HCT116 (cell line): ENCODE results near the gene FAM120A. TPM values are rescaled to one million over a fixed set of nuclear protein-coding genes. Genes with fewer than 3 reads are reported as not detected.

Experiments
- ATAC-seq: fragments of 200-7000 bp; cut with Tn5 transposase; 2 replicates; pipeline ENCODE4 v1.9.1; 2020; ENCODE audit warnings: mild to moderate bottlenecking, moderate library complexity
- BruUV-seq: library from RNA; stranded (reverse); fragments of 400-500 nt; replicated peaks from 2 replicates; lab custom pipeline; 2021; lab: Mats Ljungman, UMichigan
- CTCF ChIA-PET: fragments of 300-600 bp; sonication (Branson Sonifier 250); formaldehyde crosslinking; loops from one replicate; lab custom pipeline; 2021; ENCODE audit warnings: antibody characterized with exemption; lab: Charles Lee
- POLR2A ChIA-PET: fragments of 300-600, 350-600 bp; sonication (Branson Sonifier 250); formaldehyde crosslinking; loops from one replicate; lab custom pipeline; 2021; ENCODE audit warnings: antibody characterized with exemption; lab: Charles Lee
- RAD21 ChIA-PET, 2 experiments: fragments of 300-600 bp; sonication (Branson Sonifier 250); formaldehyde crosslinking; loops; one replicate each; lab custom pipeline; 2023; ENCODE audit warnings: low total read pairs in 2 of 2; ENCODE audit not compliant: uncharacterized antibody in 2 of 2, unreplicated experiment in 2 of 2, low non-redundant PET in 1 of 2; lab: Charles Lee
- DNase-seq: peaks from one replicate; pipeline ENCODE4 v3.0.0-alpha.2; 2010; ENCODE audit warnings: low read depth, low spot score
- H2AFZ ChIP-seq: fragments of 200-600 bp; shearing (Covaris generic), sonication (generic); 2 replicates; pipeline ENCODE4 v1.6.1; 2017; ENCODE audit warnings: low read depth, mixed run types, mixed read lengths, antibody characterized with exemption, low read length; ENCODE audit not compliant: poor library complexity, severe bottlenecking
- H3K27ac ChIP-seq: 2 replicates; pipeline ENCODE4 v1.5.1; 2012; ENCODE audit warnings: low read depth, low read length
- H3K27me3 ChIP-seq: fragments of 200-600 bp; sonication (generic); 2 replicates; pipeline ENCODE4 v1.6.1; 2016; ENCODE audit warnings: mixed run types, low read length, mixed read lengths; ENCODE audit not compliant: insufficient read depth
- H3K36me3 ChIP-seq, 2 experiments: fragments of 200-500 bp in 1 of 2; fragments of 200-600 bp in 1 of 2; sonication (Bioruptor generic) in 1 of 2; sonication (generic) in 1 of 2; 2 replicates each; pipeline versions ENCODE4 v1.5.1 to v1.6.1; 2014 to 2016; ENCODE audit warnings: low read length in 2 of 2, inconsistent platforms in 1 of 2, mixed read lengths in 1 of 2, mixed run types in 1 of 2; ENCODE audit not compliant: insufficient read depth in 2 of 2, control insufficient read depth in 1 of 2
- H3K4me1 ChIP-seq, 2 experiments: fragments of 200-600 bp in 1 of 2; sonication (generic) in 1 of 2; 2 replicates each; pipeline versions ENCODE4 v1.5.1 to v1.6.1; 2012 to 2017; ENCODE audit warnings: low read length in 2 of 2, inconsistent platforms in 1 of 2, mild to moderate bottlenecking in 1 of 2, mixed read lengths in 1 of 2, mixed run types in 1 of 2, moderate library complexity in 1 of 2; ENCODE audit not compliant: insufficient read depth in 2 of 2, control insufficient read depth in 1 of 2
- H3K4me2 ChIP-seq: fragments of 200-600 bp; sonication (generic); 2 replicates; pipeline ENCODE4 v1.6.1; 2017; ENCODE audit warnings: mixed run types, low read length, mixed read lengths
- H3K4me3 ChIP-seq, 2 experiments: fragments of 200-600 bp in 1 of 2; sonication (generic) in 1 of 2; replicated peaks in 1 of 2; 2 replicates each; pipeline ENCODE4 v1.5.1; 2011 to 2016; ENCODE audit warnings: low read length in 2 of 2, control low read depth in 1 of 2, low read depth in 1 of 2, mild to moderate bottlenecking in 1 of 2, mixed read lengths in 1 of 2, mixed run types in 1 of 2
- H3K79me2 ChIP-seq: fragments of 200-600 bp; sonication (generic); 2 replicates; pipeline ENCODE4 v1.6.1; 2017; ENCODE audit warnings: mild to moderate bottlenecking, mixed run types, low read length, moderate library complexity, mixed read lengths; ENCODE audit not compliant: insufficient read depth
- H3K9ac ChIP-seq: fragments of 200-600 bp; sonication (generic); 2 replicates; pipeline ENCODE4 v1.6.1; 2016; ENCODE audit warnings: low read length, mixed read lengths
- H3K9me2 ChIP-seq: fragments of 200-600 bp; sonication (generic), shearing (Covaris generic); 2 replicates; pipeline ENCODE4 v1.6.1; 2017; ENCODE audit warnings: mixed run types, mild to moderate bottlenecking, moderate library complexity; ENCODE audit not compliant: insufficient read depth
- H3K9me3 ChIP-seq, 2 experiments: fragments of 200-500 bp in 1 of 2; fragments of 200-600 bp in 1 of 2; sonication (Bioruptor generic) in 1 of 2; sonication (generic) in 1 of 2; 2 replicates each; pipeline ENCODE4 v1.6.1; 2014 to 2017; ENCODE audit warnings: low read length in 2 of 2, mixed read lengths in 2 of 2, inconsistent platforms in 1 of 2, low read depth in 1 of 2, mild to moderate bottlenecking in 1 of 2, mixed run types in 1 of 2, moderate library complexity in 1 of 2; ENCODE audit not compliant: control insufficient read depth in 1 of 2, insufficient read depth in 1 of 2
- H4K20me1 ChIP-seq: fragments of 200-600 bp; sonication (generic), shearing (Covaris generic); 2 replicates; pipeline ENCODE4 v1.6.1; 2017; ENCODE audit warnings: mixed run types, mild to moderate bottlenecking, moderate library complexity; ENCODE audit not compliant: insufficient read depth
- ELF1 ChIP-seq: IDR thresholded peaks from 2 replicates; pipeline ENCODE4 v1.6.1; 2012; ENCODE audit warnings: low read depth, borderline replicate concordance
- EZH2 ChIP-seq: fragments of 200-600 bp; sonication (generic); IDR thresholded peaks from 2 replicates; pipeline ENCODE4 v1.6.1; 2017; ENCODE audit warnings: antibody characterized with exemption, mixed run types
- EZH2phosphoT487 ChIP-seq: fragments of 200-600 bp; IDR thresholded peaks from 2 replicates; pipeline ENCODE4 v1.6.1; 2018; ENCODE audit warnings: antibody characterized with exemption, borderline replicate concordance
- FOSL1 ChIP-seq: IDR thresholded peaks from 2 replicates; pipeline ENCODE4 v1.6.1; 2012; ENCODE audit warnings: low read depth
- RAD21 ChIP-seq: IDR thresholded peaks from 2 replicates; pipeline ENCODE4 v1.6.1; 2012; ENCODE audit warnings: low read depth, mild to moderate bottlenecking
- REST ChIP-seq: IDR thresholded peaks from 2 replicates; pipeline ENCODE4 v1.6.1; 2012; ENCODE audit warnings: low read depth
- SIN3A ChIP-seq: IDR thresholded peaks from 2 replicates; pipeline ENCODE4 v1.6.1; 2012; ENCODE audit warnings: low read depth
- SP1 ChIP-seq: IDR thresholded peaks from 2 replicates; pipeline ENCODE4 v1.6.1; 2012; ENCODE audit warnings: low read depth
- SRF ChIP-seq: IDR thresholded peaks from 2 replicates; pipeline ENCODE4 v1.6.1; 2012; ENCODE audit warnings: low read depth
- TCF7L2 ChIP-seq: IDR thresholded peaks from 2 replicates; pipeline ENCODE4 v1.7.0; 2011; ENCODE audit warnings: borderline replicate concordance, inconsistent platforms; ENCODE audit not compliant: insufficient read depth, insufficient read length; ENCODE audit errors: extremely low read depth
- YY1 ChIP-seq: IDR thresholded peaks from 2 replicates; pipeline ENCODE4 v1.6.1; 2011; ENCODE audit warnings: low read length, low read depth, moderate library complexity, mild to moderate bottlenecking; ENCODE audit not compliant: insufficient replicate concordance; ENCODE audit errors: extremely low read depth
- ZBTB33 ChIP-seq: IDR thresholded peaks from 2 replicates; pipeline ENCODE4 v1.6.1; 2011; ENCODE audit warnings: mild to moderate bottlenecking, low read length, moderate library complexity; ENCODE audit not compliant: insufficient replicate concordance; ENCODE audit errors: extremely low read depth
- ZFX ChIP-seq: fragments of 450-650 bp; IDR thresholded peaks from 2 replicates; pipeline ENCODE4 v1.6.1; 2017
- ZNF274 ChIP-seq: fragments of 200-500 bp; sonication (Bioruptor generic); IDR thresholded peaks from 2 replicates; pipeline ENCODE4 v1.6.1; 2014; ENCODE audit warnings: mild to moderate bottlenecking, low read depth, low read length, inconsistent platforms
- intact Hi-C: fragments of 100-400 bp; cut with micrococcal nuclease; formaldehyde crosslinking; loops from 2 replicates; pipeline ENCODE4 v1.10.0; 2022
- total RNA-seq: library from RNA; stranded (reverse); gene quantifications from one replicate; pipeline ENCODE4 v1.2.1, GENCODE V29; 2021; ENCODE audit not compliant: unreplicated experiment
- TF ChIP-seq, protein P1 (sequence below), 3 experiments: fragments of 200-600 bp in 1 of 3; sonication (generic) in 1 of 3; IDR thresholded peaks in 2 of 3; conservative IDR thresholded peaks in 1 of 3; 2 replicates each; pipeline ENCODE4 v1.5.1; 2012 to 2017; ENCODE audit warnings: low read depth in 2 of 3, low read length in 2 of 3, antibody characterized with exemption in 1 of 3, borderline replicate concordance in 1 of 3, control low read depth in 1 of 3, mild to moderate bottlenecking in 1 of 3, mixed read lengths in 1 of 3, mixed run types in 1 of 3, moderate library complexity in 1 of 3; ENCODE audit not compliant: insufficient read depth in 1 of 3
- TF ChIP-seq, protein P2 (sequence below): IDR thresholded peaks from 2 replicates; pipeline ENCODE4 v1.6.1; 2012

Gene FAM120A
- total RNA-seq, 1 experiment from 2014 or later: 122 TPM

DNA sequence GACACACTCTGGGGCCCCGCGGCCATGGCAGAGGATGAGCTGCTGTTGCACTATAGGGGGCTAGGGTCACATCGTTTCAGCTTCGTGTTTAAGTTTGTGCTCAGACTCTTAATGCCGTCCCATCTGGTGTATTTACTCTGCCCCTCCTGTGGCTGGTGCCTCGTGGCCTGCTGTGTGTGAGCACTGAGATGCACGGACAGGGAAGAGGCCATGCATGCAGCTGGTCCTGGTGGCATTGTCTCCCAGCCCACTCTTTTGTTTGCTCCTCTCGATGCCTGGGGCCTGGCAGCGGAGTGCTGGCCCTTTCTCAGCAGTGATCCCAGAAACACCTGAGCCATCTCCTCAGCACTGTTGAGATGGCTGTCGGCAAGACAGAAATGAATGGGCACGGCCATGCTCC, 94.9 kb downstream of the FAM120A start:
- Histone ChIP-seq H4K20me1 (no peaks in the 10 kb centered on the region), H3K79me2 (peaks cover 17% of the 10 kb centered on the region; the same call in 1 of the 2 replicates), H3K36me3 (peaks cover 10 to 20% of the 10 kb centered on the region in 2 experiments; a peak in 2 of 4 replicates), H2AFZ (no peak overlapping the region), H3K9me3 (no peaks in the 10 kb centered on the region), H3K4me1 (no peaks in the 10 kb centered on the region), H3K27me3 (no peaks in the 10 kb centered on the region), H3K9me2 (no peaks in the 10 kb centered on the region), H3K4me2 (no peak overlapping the region), H3K4me3 (no peak overlapping the region), H3K27ac (no peak overlapping the region), H3K9ac (no peak overlapping the region)
- no peak for ATAC-seq
- TF ChIP-seq ZNF274 (no peak), EZH2 (no peak), EZH2phosphoT487 (no peak), ZFX (no peak), SIN3A (no peak), SP1 (no peak), REST (no peak), SRF (no peak), ELF1 (no peak), ZBTB33 (no peak), YY1 (no peak), FOSL1 (no peak), TCF7L2 (no peak), RAD21 (no peak)
- TF ChIP-seq, protein P1, sequence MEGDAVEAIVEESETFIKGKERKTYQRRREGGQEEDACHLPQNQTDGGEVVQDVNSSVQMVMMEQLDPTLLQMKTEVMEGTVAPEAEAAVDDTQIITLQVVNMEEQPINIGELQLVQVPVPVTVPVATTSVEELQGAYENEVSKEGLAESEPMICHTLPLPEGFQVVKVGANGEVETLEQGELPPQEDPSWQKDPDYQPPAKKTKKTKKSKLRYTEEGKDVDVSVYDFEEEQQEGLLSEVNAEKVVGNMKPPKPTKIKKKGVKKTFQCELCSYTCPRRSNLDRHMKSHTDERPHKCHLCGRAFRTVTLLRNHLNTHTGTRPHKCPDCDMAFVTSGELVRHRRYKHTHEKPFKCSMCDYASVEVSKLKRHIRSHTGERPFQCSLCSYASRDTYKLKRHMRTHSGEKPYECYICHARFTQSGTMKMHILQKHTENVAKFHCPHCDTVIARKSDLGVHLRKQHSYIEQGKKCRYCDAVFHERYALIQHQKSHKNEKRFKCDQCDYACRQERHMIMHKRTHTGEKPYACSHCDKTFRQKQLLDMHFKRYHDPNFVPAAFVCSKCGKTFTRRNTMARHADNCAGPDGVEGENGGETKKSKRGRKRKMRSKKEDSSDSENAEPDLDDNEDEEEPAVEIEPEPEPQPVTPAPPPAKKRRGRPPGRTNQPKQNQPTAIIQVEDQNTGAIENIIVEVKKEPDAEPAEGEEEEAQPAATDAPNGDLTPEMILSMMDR (IDR thresholded peaks at IDR 0.05 in 2 of 3, conservative IDR thresholded peaks at IDR 0.05 in 1 of 3; ENCODE audit: borderline replicate concordance in 1 of 3, insufficient read depth in 1 of 3, low read depth in 2 of 3, low read length in 2 of 3): no peak
- TF ChIP-seq, protein P2, sequence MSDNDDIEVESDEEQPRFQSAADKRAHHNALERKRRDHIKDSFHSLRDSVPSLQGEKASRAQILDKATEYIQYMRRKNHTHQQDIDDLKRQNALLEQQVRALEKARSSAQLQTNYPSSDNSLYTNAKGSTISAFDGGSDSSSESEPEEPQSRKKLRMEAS: no peak
- ChIA-PET RAD21 (no interaction called here), CTCF (no interaction called here), POLR2A (no interaction called here)
- intact Hi-C loops: no loop called here
- DNase-seq: no peak
- no TSS peak for BruUV-seq
